Measurements from ENCODE around the gene TRABD.

Gene TRABD

GRCh38 chr22:50220603-50221409 lies 35.1 kb downstream of the TRABD start:
- DNase-seq = no peak

GRCh38 chr22:50221410-50222300 lies 35.9 kb downstream of the TRABD start:
- DNase-seq = no peak

GRCh38 chr22:50222508-50222907 lies 36.8 kb downstream of the TRABD start:
- DNase-seq = no peak

- DNase-seq = no peak
Measured at GRCh38 chr22:50224071-50224470, 38.4 kb downstream of the TRABD start.

- DNase-seq = no peak
Measured at GRCh38 chr22:50225200-50225969, 39.7 kb downstream of the TRABD start.

GRCh38 chr22:50226063-50226874 lies 40.6 kb downstream of the TRABD start:
- no peak for DNase-seq

GRCh38 chr22:50226875-50227165 lies 41.1 kb downstream of the TRABD start:
- DNase-seq = no peak

- no peak for DNase-seq
Measured at GRCh38 chr22:50227579-50228215, 42.0 kb downstream of the TRABD start.

GRCh38 chr22:50228366-50228765 lies 42.7 kb downstream of the TRABD start:
- no peak for DNase-seq

- no peak for DNase-seq
Measured at GRCh38 chr22:50229370-50229769, 43.7 kb downstream of the TRABD start.

- DNase-seq = no peak
Measured at GRCh38 chr22:50232481-50233151, 46.9 kb downstream of the TRABD start.

GRCh38 chr22:50233223-50233622 lies 47.5 kb downstream of the TRABD start:
- no peak for DNase-seq

- DNase-seq = peak; percentile 58
Measured at GRCh38 chr22:50236731-50237409, 51.2 kb downstream of the TRABD start.

- DNase-seq = no peak
Measured at GRCh38 chr22:50238755-50239154, 53.0 kb downstream of the TRABD start.

- no peak for DNase-seq
Measured at GRCh38 chr22:50242406-50242949, 56.8 kb downstream of the TRABD start.

- no peak for DNase-seq
Measured at GRCh38 chr22:50243685-50244419, 58.1 kb downstream of the TRABD start.

- DNase-seq = peak; percentile 96
Measured at GRCh38 chr22:50244420-50245213, 58.9 kb downstream of the TRABD start, which contains the start of gene TUBGCP6. Gene TUBGCP6, minus strand, starts transcription at chr22:50245023. Its CDS starts 564 bp downstream, at chr22:50244459.

- DNase-seq = no peak
Measured at GRCh38 chr22:50245214-50246072, 59.7 kb downstream of the TRABD start.

Measured in hematopoietic multipotent progenitor cell treated with erythropoietin and hydrocortisone succinate and interleukin-3 and kit ligand, for 6 days (in vitro differentiated cells).